ENCODE results near the gene HNRNPUL1. TPM values are rescaled to one million over a fixed set of nuclear protein-coding genes. Genes with fewer than 3 reads are reported as not detected.
A peak's percentile ranks its signal among the peaks of the same experiment; 100 is the strongest.
"Not testable (repeated sequence)": the region's sequence is repeated elsewhere in the genome, so short reads cannot be mapped to it uniquely, and the experiment has no call there.

HNRNPUL1 gene
- total RNA-seq, 4 donors from 2014 or later: 148 to 207 (median 179) TPM

DNA sequence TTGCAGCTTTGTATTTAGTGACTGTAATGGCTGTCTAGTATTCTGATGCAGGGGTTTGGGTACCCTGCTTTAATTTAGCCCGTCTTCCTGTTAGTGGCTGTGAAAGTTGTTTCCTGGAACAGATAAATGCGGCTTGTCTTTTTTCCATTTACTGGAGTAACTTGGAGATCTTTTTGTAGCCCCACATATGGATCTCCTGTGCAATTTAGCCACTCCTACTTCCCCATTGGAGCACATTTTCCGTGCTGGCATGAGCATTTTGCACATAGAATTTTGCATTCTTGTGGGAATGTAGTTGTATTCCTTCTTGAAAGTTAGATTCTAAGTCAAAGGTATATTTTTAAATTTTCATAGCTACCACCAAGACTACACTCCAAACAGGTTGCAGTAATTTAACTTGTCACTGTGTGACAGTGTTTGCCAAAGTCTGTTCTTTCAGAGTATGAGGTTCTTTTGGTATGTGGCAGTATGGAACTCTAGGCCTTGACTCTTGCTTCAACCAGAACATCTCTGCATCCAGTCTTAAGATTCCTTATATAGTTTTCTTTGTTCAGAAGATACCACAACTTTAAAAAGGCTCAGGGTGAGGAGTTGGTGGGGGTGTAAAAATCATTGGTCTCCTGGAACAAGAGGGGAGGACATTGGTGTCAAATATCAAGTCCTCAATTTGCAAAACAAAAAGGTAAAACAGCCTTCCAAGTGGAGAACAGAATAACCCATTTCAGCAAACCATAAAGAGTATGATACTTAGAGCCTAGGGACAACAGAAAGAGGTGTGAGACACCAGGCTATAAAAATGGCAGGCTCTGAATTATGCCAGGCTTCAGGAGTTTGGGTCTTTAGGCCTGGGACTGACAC lies 24.7 kb downstream of the HNRNPUL1 start:
- Histone ChIP-seq H3K27me3 (no peaks in the 10 kb centered on the region), H3K9me3 (no peaks in the 10 kb centered on the region), H3K4me3 (no peak overlapping the region), H3K4me1 (peaks cover 0 to 4% (median 0%) of the 10 kb centered on the region in 4 donors), H3K36me3 (peaks cover 62 to 100% (median 99%) of the 10 kb centered on the region in 4 donors), H3K27ac (replicated peaks in 1 of 4) (no peak overlapping the region)
- no peak for TF ChIP-seq EP300 (IDR thresholded peaks at IDR 0.05)
- TF ChIP-seq, protein P1, sequence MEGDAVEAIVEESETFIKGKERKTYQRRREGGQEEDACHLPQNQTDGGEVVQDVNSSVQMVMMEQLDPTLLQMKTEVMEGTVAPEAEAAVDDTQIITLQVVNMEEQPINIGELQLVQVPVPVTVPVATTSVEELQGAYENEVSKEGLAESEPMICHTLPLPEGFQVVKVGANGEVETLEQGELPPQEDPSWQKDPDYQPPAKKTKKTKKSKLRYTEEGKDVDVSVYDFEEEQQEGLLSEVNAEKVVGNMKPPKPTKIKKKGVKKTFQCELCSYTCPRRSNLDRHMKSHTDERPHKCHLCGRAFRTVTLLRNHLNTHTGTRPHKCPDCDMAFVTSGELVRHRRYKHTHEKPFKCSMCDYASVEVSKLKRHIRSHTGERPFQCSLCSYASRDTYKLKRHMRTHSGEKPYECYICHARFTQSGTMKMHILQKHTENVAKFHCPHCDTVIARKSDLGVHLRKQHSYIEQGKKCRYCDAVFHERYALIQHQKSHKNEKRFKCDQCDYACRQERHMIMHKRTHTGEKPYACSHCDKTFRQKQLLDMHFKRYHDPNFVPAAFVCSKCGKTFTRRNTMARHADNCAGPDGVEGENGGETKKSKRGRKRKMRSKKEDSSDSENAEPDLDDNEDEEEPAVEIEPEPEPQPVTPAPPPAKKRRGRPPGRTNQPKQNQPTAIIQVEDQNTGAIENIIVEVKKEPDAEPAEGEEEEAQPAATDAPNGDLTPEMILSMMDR (IDR thresholded peaks at IDR 0.05): no peak
- DNase-seq (ENCODE audit: extremely low spot score): no peak
- 72% methylated on average over 3 of the region's 3 CpGs for WGBS
- intact Hi-C loops (cut with DNase I): no loop called here

DNA sequence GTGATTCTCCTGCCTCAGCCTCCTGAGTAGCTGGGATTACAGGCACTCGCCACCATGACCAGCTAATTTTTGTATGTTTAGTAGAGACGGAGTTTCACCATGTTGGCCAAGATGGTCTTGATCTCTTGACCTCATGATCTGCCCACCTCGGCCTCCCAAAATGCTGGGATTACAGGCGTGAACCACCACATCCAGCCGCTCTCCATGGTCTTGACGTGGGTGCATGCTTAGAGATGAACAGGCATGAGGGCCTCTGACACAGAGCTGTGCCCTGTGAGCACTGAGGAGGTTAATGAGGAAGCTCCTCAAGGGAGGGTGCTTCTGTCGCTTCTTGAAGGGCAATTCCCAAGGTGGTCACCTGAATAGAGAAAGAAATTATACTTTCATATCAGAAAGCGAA lies 25.6 kb downstream of the HNRNPUL1 start:
- 84% methylated on average over 7 of the region's 8 CpGs for whole genome bisulfite sequencing
- H3K27me3 ChIP-seq; H3K4me3 ChIP-seq; DNase-seq (ENCODE audit: extremely low spot score); intact Hi-C loops (cut with DNase I); H3K27ac ChIP-seq (replicated peaks in 1 of 4); H3K9me3 ChIP-seq; H3K4me1 ChIP-seq: not testable (repeated sequence)
- H3K36me3 ChIP-seq: peaks cover 67 to 100% (median 99%) of the 10 kb centered on the region in 4 donors

DNA sequence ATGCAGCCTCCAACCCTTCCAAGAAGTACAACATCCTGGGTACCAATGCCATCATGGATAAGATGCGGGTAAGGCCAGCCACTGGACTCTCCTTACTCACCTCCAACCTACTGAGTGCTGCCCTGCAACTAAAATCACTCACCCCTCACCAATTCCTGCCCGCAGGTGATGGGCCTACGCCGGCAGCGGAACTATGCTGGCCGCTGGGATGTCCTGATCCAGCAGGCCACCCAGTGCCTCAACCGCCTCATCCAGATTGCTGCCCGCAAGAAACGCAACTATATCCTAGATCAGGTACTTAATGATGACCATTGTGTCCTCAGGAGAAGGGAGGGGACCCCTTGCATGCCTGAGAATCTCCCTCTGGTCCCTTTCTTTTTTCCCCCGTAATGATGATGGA lies 30.2 kb downstream of the HNRNPUL1 start:
- intact Hi-C loops (cut with DNase I): no loop called here
- DNase-seq (ENCODE audit: extremely low spot score): no peak
- H3K36me3 ChIP-seq: peaks cover 62 to 91% (median 83%) of the 10 kb centered on the region in 4 donors

DNA sequence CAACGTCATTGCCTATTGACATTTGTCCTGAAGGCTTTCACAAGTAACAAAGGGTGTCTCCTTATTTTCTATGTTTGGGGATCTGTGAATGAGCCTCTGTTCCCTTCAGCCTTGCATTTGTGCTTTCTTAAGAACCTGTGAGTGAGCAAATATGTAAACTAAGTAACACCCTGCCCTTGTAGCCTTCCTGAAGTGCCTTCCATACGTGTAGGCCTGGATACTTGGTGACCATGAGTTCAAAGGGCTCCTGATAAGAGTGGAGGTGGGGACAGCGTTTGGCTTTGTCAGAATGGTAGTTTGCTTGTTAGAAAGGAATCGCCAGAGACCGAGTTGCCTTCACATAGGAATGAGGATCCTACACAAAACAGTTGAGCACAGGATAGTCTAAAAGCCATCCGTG lies 31.3 kb downstream of the HNRNPUL1 start:
- WGBS: 77% methylated on average over 6 of the region's 6 CpGs
- H3K9me3 ChIP-seq: no peaks in the 10 kb centered on the region
- intact Hi-C loops (cut with DNase I): no loop called here
- no peak for TF ChIP-seq POLR2AphosphoS5 (IDR thresholded peaks at IDR 0.05)
- TF ChIP-seq POLR2A (IDR thresholded peaks at IDR 0.05; ENCODE audit: low read depth): no peak
- TF ChIP-seq, protein P1 (IDR thresholded peaks at IDR 0.05): no peak
- no peak for TF ChIP-seq EP300 (IDR thresholded peaks at IDR 0.05)
- no peak for DNase-seq (ENCODE audit: extremely low spot score)
- peaks cover 44 to 53% (median 49%) of the 10 kb centered on the region in 4 donors for H3K4me1 ChIP-seq
- no peaks in the 10 kb centered on the region for H3K27me3 ChIP-seq
- no peak overlapping the region for H3K4me3 ChIP-seq
- peaks cover 55 to 88% (median 76%) of the 10 kb centered on the region in 4 donors for H3K36me3 ChIP-seq
- H3K27ac ChIP-seq (replicated peaks in 1 of 4): peak overlapping the region; percentile 81 to 86 (median 84)

More for the DNA sequence above, 30.2 kb downstream of the HNRNPUL1 start:
- H3K4me3 ChIP-seq: no peak overlapping the region
- no peaks in the 10 kb centered on the region for H3K27me3 ChIP-seq
- H3K27ac ChIP-seq (replicated peaks in 1 of 4): no peak overlapping the region
- H3K9me3 ChIP-seq: no peaks in the 10 kb centered on the region
- 95% methylated on average over 10 of the region's 10 CpGs for WGBS
- H3K4me1 ChIP-seq: peaks cover 33 to 42% (median 38%) of the 10 kb centered on the region in 4 donors
- TF ChIP-seq, protein P1 (IDR thresholded peaks at IDR 0.05): no peak
- no peak for TF ChIP-seq POLR2A (IDR thresholded peaks at IDR 0.05; ENCODE audit: low read depth)
- TF ChIP-seq EP300 (IDR thresholded peaks at IDR 0.05): no peak
- TF ChIP-seq POLR2AphosphoS5 (IDR thresholded peaks at IDR 0.05): no peak

DNA sequence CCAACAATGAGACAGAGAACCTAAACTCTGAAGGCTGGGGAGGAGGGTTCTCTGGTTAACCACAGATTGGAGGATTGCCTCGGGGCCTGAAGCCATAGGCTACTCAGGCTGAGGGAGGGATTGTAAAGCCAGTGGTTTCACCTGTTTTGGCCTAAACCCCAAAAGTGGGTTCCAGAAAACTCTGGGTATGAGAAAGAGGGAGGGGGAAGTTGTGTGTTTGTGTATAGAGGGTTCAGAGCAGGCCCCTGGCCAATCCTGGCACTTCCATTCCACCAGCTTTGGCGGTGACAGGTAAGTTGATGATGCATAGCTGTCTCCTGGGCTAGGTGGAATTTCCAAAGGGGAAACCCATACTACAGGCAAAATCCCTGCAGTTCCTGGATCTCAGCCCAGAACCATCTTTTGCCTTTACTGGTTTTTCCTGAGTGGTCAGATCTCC lies 32.3 kb downstream of the HNRNPUL1 start:
- H3K4me3 ChIP-seq: no peak overlapping the region
- peak overlapping the region; percentile 81 to 86 (median 84) for H3K27ac ChIP-seq (replicated peaks in 1 of 4)
- WGBS: 55% methylated on average over 2 of the region's 2 CpGs
- H3K36me3 ChIP-seq: peaks cover 49 to 88% (median 74%) of the 10 kb centered on the region in 4 donors
- DNase-seq (ENCODE audit: extremely low spot score): no peak
- H3K4me1 ChIP-seq: peaks cover 52 to 62% (median 56%) of the 10 kb centered on the region in 4 donors
- TF ChIP-seq EP300 (IDR thresholded peaks at IDR 0.05): no peak
- intact Hi-C loops (cut with DNase I): no loop called here
- H3K9me3 ChIP-seq: no peaks in the 10 kb centered on the region
- no peaks in the 10 kb centered on the region for H3K27me3 ChIP-seq
